GM19452 (cell line): ENCODE data around the gene PIEZO2.
"Not testable (repeated sequence)": the region's sequence is repeated elsewhere in the genome, so short reads cannot be mapped to it uniquely, and the experiment has no call there.

Source experiments
- ATAC-seq: cut with Tn5 transposase; IDR thresholded peaks from one replicate; pipeline ENCODE4 v1.9.1; 2021; ENCODE audit not compliant: unreplicated experiment

The PIEZO2 gene

GRCh38 chr18:10935588-10935987, 213.8 kb downstream of the PIEZO2 start:
- no peak for ATAC-seq

- not testable (repeated sequence) for ATAC-seq
Measured at GRCh38 chr18:10933648-10934047, 215.7 kb downstream of the PIEZO2 start.

- ATAC-seq = no peak
Measured at GRCh38 chr18:10930076-10930475, 219.3 kb downstream of the PIEZO2 start.

- peak; percentile 58 for ATAC-seq
Measured at GRCh38 chr18:10928772-10929373, 220.5 kb downstream of the PIEZO2 start.

GRCh38 chr18:10928011-10928771, 221.2 kb downstream of the PIEZO2 start:
- no peak for ATAC-seq

GRCh38 chr18:10927286-10927992, 221.9 kb downstream of the PIEZO2 start:
- no peak for ATAC-seq

GRCh38 chr18:10926621-10927161, 222.7 kb downstream of the PIEZO2 start:
- ATAC-seq = no peak

GRCh38 chr18:10924290-10924689, 225.1 kb downstream of the PIEZO2 start:
- no peak for ATAC-seq

GRCh38 chr18:10923551-10924070, 225.8 kb downstream of the PIEZO2 start:
- ATAC-seq = no peak

- ATAC-seq = no peak
Measured at GRCh38 chr18:10923141-10923540, 226.2 kb downstream of the PIEZO2 start.

GRCh38 chr18:10922712-10923111, 226.7 kb downstream of the PIEZO2 start:
- ATAC-seq = not testable (repeated sequence)

- ATAC-seq = not testable (repeated sequence)
Measured at GRCh38 chr18:10920309-10920708, 229.1 kb downstream of the PIEZO2 start.

- ATAC-seq = no peak
Measured at GRCh38 chr18:10919851-10920250, 229.5 kb downstream of the PIEZO2 start.

- ATAC-seq = no peak
Measured at GRCh38 chr18:10916865-10917264, 232.5 kb downstream of the PIEZO2 start.

- no peak for ATAC-seq
Measured at GRCh38 chr18:10916387-10916786, 233.0 kb downstream of the PIEZO2 start.

GRCh38 chr18:10915748-10916147, 233.6 kb downstream of the PIEZO2 start:
- ATAC-seq = not testable (repeated sequence)

- ATAC-seq = not testable (repeated sequence)
Measured at GRCh38 chr18:10914610-10915009, 234.8 kb downstream of the PIEZO2 start.

GRCh38 chr18:10913919-10914318, 235.4 kb downstream of the PIEZO2 start:
- ATAC-seq = no peak

- no peak for ATAC-seq
Measured at GRCh38 chr18:10912790-10913545, 236.4 kb downstream of the PIEZO2 start.

- no peak for ATAC-seq
Measured at GRCh38 chr18:10909724-10910123, 239.6 kb downstream of the PIEZO2 start.

GRCh38 chr18:10908760-10909159, 240.6 kb downstream of the PIEZO2 start:
- no peak for ATAC-seq
